Lower leg skin (tissue), 4 donors: ENCODE measurements around the gene GTF2F2. TPM values are rescaled to one million over a fixed set of nuclear protein-coding genes. Genes with fewer than 3 reads are reported as not detected.

Source experiments
- DNase-seq, 2 donors: peaks; one replicate each; pipeline ENCODE4 v3.0.0-alpha.2; 2019; ENCODE audit warnings: low spot score in 2 of 2
- H3K4me3 ChIP-seq: fragments of 200-600 bp; sonication (generic); 2 replicates; pipeline ENCODE4 v1.5.1; 2017; ENCODE audit warnings: mild to moderate bottlenecking, low read depth; ENCODE audit not compliant: poor library complexity, severe bottlenecking
- POLR2A ChIP-seq, 2 donors: fragments of 450-650 bp; IDR thresholded peaks; one replicate each; pipeline ENCODE4 v1.6.1; 2016 to 2017; ENCODE audit warnings: antibody characterized with exemption in 2 of 2, mild to moderate bottlenecking in 1 of 2, moderate library complexity in 1 of 2
- WGBS, 2 donors: methylation state at CpG; one replicate each; pipeline ENCODE4 v1.1.5; 2018; 5-methylcytosine and 5-hydroxymethylcytosine counted together
- intact Hi-C: fragments of 100-400 bp; cut with DNase I; formaldehyde crosslinking; loops from one replicate; pipeline ENCODE4 v1.15.0; 2023; ENCODE audit warnings: low total_unique reads
- total RNA-seq, 4 donors: library from RNA; depleted of rRNA; stranded (reverse); fragments of >200 nt; gene quantifications; one replicate each; pipeline ENCODE4 v1.1.0, GENCODE V29; 2016
- TF ChIP-seq, protein P1 (sequence below), 3 donors: fragments of 450-650 bp; IDR thresholded peaks; one replicate each; pipeline ENCODE4 v1.5.1; 2016; ENCODE audit warnings: antibody characterized with exemption in 3 of 3, mild to moderate bottlenecking in 3 of 3, moderate library complexity in 2 of 3

The GTF2F2 gene
- total RNA-seq, 4 donors from 2014 or later = 35.6 to 52.4 (median 45.3) TPM

DNA sequence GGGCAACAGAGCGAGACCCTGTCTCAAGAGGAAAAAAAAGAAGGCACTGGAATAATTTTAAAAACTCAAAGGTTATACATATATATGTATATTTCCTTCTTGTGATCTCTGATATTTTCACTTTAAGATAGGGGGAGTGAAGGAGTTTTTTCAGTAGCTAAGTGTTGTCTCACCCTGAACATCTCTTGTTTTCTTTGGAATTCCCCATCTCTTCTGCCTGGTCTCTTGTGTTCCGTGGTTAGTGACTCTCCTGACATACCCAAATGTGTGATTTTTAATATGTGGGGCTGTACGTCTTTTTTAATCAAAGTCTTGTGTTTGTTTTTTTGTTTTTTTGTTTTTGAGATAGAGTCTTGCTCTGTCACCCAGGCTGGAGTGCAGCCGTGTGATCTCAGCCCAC lies 95.9 kb downstream of the GTF2F2 start:
- WGBS, 2 donors = 89% methylated on average over 4 of the region's 4 CpGs
- DNase-seq = no peak
- no peak for TF ChIP-seq POLR2A (IDR thresholded peaks at IDR 0.05)
- TF ChIP-seq, protein P1, sequence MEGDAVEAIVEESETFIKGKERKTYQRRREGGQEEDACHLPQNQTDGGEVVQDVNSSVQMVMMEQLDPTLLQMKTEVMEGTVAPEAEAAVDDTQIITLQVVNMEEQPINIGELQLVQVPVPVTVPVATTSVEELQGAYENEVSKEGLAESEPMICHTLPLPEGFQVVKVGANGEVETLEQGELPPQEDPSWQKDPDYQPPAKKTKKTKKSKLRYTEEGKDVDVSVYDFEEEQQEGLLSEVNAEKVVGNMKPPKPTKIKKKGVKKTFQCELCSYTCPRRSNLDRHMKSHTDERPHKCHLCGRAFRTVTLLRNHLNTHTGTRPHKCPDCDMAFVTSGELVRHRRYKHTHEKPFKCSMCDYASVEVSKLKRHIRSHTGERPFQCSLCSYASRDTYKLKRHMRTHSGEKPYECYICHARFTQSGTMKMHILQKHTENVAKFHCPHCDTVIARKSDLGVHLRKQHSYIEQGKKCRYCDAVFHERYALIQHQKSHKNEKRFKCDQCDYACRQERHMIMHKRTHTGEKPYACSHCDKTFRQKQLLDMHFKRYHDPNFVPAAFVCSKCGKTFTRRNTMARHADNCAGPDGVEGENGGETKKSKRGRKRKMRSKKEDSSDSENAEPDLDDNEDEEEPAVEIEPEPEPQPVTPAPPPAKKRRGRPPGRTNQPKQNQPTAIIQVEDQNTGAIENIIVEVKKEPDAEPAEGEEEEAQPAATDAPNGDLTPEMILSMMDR (IDR thresholded peaks at IDR 0.05) = no peak
- intact Hi-C loops = no loop called here
- H3K4me3 ChIP-seq = no peak overlapping the region

DNA sequence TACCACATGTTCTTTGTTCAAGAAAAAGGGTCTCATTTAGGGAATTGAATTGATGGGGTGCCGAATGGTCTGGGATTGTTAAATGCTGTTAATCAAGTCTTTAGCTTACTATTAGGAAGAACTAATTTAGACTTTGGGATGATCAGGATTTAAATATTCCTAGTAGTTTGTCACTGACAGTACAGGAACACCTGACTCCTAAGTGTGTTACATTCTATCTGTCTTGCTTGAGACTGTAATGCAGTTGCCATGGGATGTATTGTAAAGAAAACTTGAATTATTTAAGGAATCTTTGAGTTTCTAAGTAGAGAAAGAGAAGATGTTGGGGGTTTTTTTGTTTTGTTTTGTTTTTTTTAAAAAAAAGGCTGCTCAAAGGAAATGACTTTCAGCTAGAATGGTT lies 98.4 kb downstream of the GTF2F2 start:
- intact Hi-C loops = no loop called here
- DNase-seq = no peak
- no peak overlapping the region for H3K4me3 ChIP-seq
- TF ChIP-seq POLR2A (IDR thresholded peaks at IDR 0.05) = no peak
- TF ChIP-seq, protein P1 (IDR thresholded peaks at IDR 0.05) = no peak
- WGBS, 2 donors = 82 to 88% methylated on average over 1 of the region's 1 CpG

DNA sequence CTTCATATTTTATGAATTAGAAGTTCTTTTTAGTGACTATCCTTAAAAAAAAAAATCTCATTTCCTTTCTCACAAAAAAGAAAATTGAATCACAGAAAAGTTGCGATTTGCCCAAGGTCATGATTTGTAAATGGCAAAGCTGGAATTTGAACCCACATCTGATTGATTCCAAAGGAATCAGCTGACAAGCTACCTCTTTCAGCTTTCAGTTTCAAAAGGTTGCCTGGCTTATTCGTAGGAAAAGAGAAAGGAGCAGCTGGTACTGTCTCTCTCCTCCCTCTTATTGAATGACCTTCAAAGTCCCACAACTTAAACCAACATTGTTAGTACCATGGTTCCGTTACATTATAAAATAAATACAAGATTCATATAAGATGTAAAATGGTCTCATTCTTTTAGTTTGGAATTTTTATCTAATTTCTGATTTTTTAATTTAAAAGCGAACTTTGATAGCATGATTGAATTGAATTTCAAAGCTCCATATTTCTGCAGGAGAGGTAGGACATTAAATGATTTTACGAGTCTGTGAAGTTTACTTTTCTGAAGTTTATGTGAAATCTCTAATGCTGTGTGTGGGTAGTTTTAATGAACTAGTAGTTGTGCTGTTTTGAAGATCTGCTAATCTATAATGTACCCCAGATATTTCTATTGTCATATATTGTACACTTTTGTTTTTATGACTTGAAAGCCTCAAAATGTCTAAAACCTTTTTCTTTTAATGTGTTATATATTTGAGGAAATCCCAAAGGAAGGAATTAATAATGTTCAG lies 99.0 kb downstream of the GTF2F2 start:
- no peak for DNase-seq
- intact Hi-C loops = no loop called here
- 59 to 63% methylated on average over 5 of the region's 5 CpGs for WGBS, 2 donors
- no peak overlapping the region for H3K4me3 ChIP-seq
- TF ChIP-seq, protein P1 (IDR thresholded peaks at IDR 0.05) = no peak
- no peak for TF ChIP-seq POLR2A (IDR thresholded peaks at IDR 0.05)

DNA sequence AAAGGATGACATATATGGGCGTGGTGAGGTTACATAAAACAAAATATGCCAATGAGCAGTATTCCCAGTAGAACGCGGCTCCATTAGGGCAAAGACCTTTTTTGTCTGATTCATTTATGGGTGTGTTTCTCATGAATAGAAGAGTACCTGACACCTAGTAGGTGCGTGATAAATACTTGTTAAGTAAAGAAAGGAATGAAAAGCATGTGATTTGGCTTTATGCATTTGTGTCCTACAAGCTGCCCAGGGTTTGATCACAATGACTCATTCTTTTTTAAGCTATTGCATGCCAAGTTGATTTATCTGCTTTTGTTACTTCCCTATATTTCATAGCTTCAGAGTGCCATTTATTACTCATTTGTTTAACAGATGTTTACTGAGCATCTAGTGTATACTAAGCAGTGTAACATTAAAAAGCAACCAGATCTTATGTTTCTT lies 99.6 kb downstream of the GTF2F2 start:
- no peak for DNase-seq
- 15 to 21% methylated on average over 4 of the region's 4 CpGs for WGBS, 2 donors
- TF ChIP-seq, protein P1 (IDR thresholded peaks at IDR 0.05) = no peak
- TF ChIP-seq POLR2A (IDR thresholded peaks at IDR 0.05) = no peak
- intact Hi-C loops = no loop called here
- no peak overlapping the region for H3K4me3 ChIP-seq

DNA sequence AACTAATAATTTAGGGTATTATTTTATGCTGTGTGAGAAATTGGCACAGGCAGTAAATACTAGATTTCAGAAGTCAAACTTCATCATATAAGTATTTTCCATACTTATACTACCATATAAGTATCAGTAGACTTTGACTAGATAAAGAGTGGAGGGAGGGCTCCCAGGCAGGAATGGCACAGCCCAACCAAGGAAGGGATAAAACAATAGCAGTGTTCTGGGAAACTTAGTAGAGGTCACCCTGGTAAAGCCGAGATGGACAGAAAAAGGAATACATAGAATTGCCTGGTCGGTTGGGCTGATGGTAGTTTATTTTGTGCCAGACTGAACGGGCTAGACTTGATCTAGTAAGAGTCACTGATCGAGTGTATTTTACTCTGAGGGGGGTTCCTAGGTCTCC lies 100.1 kb downstream of the GTF2F2 start:
- intact Hi-C loops = no loop called here
- DNase-seq = no peak
- 92% methylated on average over 4 of the region's 4 CpGs for WGBS, 2 donors
- H3K4me3 ChIP-seq = no peak overlapping the region
- TF ChIP-seq, protein P1 (IDR thresholded peaks at IDR 0.05) = no peak
- no peak for TF ChIP-seq POLR2A (IDR thresholded peaks at IDR 0.05)

DNA sequence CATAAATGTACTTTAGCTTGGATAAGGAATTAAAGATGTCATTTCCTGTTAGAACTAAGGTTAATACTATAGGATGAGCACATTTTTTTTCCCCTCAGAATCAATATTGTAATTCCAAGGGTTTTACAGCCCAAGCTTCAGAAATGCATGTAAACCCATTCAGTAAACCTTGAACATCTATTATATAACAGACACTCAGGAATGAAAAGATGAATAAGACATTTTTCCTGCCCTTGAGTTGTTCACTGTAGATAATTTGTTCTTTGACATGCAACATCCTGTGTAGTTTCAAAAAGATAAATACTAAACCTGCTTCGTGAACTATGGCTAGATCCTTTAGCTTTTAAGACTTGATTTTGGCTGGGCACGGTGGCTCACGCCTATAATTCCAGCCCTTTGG lies 102.2 kb downstream of the GTF2F2 start:
- intact Hi-C loops = no loop called here
- 95 to 96% methylated on average over 3 of the region's 3 CpGs for WGBS, 2 donors
- TF ChIP-seq, protein P1 (IDR thresholded peaks at IDR 0.05) = no peak
- TF ChIP-seq POLR2A (IDR thresholded peaks at IDR 0.05) = no peak
- no peak overlapping the region for H3K4me3 ChIP-seq
- DNase-seq = no peak
